Stimulated activated CD8-positive, alpha-beta memory T cell treated with anti-CD3 and anti-CD28 coated beads, Interleukin-4, amount 100 ng/mL, for 4 hours (primary cell): ENCODE measurements around the gene CLSTN1.
"Not testable (repeated sequence)": the region's sequence is repeated elsewhere in the genome, so short reads cannot be mapped to it uniquely, and the experiment has no call there.

ENCODE experiments used
- DNase-seq, 2 donors: peaks; one replicate each; pipeline ENCODE4 v3.0.0-alpha.2; 2020; ENCODE audit warnings: low read depth in 2 of 2, low spot score in 1 of 2

Gene CLSTN1

DNA sequence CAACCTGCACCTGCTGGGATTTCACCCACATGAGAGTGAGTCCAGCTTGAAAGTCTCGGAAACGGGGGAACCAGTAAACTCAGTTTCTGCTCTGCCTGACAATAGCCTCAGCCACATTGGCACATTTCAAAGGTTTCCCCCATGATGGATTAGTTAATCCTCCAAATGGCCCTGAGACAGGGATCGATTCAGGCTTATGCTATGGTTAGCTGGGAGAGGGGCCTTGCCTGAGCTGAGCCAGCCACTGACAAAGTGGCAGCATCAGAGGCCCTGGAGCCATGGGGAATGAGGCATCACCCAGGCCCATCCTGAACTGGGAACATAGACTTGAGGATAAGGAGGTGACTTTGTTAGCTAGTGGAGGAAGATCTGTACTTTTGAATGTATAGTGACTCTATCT lies 2.9 kb upstream of the CLSTN1 start:
- DNase-seq: no peak

DNA sequence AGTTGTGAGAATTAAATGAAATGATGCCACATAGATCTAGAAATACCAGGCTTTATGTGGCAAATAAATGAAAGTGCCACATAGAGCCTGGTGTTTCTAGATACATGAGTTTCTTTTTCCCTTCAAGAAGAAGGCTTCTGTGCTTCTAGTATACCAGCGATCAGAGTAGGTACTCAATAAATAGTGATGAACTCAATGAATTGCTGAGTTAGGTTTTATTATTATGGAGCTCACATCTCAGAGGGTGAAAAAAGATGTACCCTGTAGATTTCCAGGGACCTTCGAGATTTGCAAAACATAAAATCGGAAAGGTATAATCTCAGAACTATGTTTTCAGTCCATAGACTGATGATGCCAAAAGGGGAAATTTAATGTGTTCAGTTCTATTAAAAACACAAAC lies 2.3 kb upstream of the CLSTN1 start:
- DNase-seq: no peak

DNA sequence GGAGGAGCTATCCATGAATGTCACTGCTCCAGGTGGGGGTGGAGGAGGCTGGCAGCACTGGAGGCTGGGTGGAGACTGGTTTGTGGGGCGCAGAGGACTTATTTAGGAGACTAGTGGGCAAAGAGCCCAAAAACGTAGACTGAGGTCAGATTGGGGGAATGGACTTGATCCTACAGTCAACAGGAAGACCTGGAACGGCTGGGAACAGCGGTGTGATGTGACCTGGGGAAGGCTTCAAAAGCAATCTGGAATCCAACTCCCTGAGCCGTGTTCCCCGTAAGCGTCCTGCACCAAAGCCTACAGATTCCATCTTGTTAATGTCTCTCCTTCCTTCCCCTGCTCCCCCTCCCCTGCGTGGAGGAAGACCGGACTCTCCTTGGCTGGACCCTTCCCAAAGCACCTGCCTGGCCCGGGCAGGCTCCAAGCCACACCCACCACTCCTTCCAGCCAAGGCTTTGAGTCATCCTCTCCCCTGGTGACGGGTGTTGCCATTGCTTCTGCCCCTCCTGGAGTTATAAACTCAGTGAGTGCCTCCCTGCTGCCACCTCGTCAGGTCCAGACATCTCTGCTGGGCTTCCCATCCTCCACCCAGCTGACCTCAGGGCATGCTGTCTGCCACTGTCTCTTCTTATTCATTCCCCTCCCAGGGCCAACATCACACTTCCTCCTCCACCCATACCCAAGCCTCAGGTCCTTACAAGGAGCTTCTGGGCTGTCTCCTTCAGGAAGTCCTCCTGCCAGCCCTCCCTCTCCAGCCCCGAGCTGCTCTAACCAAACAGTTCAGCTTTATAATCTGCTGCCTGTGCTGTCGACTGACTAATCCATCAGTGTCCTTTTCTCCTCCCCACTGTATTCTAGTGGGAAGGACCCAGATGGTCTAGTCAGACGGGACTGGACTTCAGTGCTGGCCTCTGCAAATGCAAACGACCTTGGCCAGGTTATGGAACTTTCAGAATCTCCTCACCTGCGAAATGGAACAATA lies 1.6 kb upstream of the CLSTN1 start:
- no peak for DNase-seq

DNA sequence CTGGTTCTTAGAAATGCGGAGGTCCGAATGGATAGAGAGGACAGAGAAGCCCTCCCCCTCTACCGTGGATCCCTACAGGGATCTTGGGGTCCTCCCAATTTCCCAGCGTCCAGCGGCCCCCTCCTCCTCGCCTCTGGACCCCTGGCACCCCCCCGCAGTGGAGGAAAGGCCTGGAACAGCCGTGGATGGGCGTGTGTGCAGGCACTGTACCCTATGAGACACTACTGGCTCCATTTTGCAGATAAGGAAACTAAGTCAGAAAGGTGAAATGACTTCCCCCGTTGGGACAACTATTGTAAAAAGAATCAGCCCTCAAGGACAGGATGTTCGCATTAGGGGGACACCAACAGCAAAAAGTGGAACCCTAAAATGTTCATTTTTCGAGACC lies 931 bp upstream of the CLSTN1 start:
- no peak for DNase-seq

DNA sequence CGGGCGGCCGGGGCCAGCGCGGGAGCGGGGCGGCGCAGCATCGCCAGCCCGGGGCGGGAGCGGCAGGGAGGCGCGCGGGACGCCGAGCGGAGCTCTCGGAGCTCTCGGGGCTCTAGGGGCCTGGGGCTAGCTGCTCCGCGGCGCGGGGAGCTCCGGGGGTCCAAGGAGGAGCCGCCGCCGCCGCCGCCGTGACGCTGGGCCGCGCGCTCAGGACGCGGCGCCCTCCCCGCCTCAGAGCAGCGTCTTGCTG lies 147 bp downstream of the CLSTN1 start:
- no peak for DNase-seq

DNA sequence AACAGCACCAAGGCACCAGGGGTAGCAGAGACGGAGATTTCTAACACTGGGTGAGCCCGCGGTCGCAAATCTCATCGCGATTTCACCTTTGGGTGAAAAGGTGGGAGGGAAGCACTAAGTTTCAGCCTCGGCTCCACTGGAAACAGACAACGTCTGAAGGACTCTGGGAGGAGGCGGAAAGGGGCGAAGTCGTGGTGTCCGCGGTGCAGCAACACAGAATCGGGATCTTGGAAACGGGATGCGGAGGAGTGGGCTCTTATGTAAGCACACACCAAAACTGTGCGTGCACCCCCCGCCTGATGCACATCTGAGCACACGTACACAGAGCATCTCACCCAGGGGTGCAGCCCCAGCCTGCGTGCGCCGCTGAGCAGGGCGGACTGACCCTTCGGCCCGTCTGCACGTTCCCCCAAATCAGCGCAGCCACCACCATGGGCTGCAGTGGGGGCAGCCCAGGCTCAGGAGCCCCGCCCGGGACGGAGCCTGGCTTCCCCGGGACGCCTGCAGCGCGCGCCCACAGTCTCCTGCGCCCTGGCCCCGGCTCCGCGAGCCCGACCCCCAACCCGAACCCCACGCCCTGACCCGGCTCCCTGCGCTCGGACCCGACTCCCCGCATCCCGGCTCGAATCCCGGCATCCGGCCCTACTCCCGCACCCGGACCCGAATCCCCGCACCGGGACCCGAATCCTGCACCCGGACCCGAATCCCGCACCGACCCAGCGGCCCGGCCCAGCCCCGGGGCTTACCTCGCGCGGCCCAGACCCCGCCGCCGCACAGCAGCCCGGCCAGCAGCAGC lies 670 bp downstream of the CLSTN1 start:
- no peak for DNase-seq

DNA sequence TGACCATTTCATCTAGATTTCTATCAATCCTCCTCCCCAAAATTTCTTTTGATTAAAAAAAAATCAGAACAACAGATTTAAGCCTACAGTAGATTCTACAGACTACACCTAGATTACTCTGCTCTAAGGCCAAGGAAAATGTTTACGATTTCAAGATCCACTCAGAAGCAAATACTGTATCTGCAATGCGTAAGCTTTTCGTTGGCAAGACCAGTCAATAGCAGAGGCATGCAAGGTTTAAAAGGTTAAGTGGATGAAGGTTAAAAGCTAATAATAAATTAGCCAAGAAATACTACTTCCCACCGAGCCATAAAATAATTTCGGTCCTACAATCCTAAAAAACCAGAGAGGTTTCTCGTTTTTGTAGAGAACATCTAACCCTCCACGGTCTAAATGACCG lies 1.3 kb downstream of the CLSTN1 start:
- DNase-seq: no peak

DNA sequence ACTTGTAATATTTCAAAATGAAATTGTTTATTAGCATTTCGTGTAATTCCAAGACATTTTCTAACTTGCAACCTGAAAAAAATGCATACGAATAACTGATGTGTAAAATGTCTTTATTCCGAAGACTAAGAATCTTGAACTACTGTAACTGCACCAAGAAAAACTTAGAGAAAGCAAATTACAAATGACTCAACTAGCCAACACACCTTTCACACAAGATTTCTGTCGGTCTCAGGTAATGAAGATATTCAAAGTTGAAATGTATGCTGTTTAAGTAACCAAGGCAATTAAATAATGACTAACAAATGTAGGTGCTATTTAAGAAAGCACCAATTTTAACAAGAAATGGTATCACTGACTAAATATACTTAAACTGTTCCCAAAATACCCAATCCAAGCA lies 2.1 kb downstream of the CLSTN1 start:
- no peak for DNase-seq

DNA sequence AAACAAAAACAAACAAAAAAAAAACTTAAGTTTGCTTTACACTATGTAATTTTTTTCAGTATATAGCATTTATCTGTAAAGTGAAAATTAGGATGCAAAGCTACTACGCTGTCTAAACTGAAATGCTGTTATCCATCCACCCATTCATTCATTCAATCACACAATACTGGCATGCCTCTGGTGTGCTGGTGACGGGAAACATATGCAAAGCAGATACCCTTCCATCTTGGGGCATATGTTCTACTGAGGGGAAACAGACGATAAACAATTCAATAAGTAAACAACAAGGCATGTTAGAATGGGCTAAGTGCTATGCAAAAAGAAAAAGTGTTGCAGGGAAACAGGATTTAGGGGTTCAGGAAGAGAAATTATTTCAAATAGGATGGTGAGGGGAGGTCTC lies 3.2 kb downstream of the CLSTN1 start:
- DNase-seq: no peak

DNA sequence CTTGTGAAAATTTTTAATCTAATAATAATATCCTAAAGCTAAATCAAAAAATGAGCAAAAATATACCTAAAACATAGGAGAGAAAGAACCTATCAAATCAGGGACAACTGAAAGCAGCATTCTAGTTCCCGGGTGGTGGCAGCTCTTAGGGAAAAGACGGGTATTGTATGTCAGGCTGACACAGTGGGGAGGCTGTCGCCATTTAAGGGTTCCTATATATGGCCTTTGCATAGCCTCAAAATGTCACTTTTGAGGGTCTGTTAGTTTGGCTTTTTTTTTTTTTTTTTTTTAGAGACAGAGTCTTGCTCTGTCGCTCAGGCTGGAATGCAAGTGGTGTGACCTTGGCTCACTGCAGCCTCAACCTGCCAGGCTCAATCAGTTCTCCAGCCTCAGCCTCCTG lies 6.0 kb downstream of the CLSTN1 start:
- no peak for DNase-seq

DNA sequence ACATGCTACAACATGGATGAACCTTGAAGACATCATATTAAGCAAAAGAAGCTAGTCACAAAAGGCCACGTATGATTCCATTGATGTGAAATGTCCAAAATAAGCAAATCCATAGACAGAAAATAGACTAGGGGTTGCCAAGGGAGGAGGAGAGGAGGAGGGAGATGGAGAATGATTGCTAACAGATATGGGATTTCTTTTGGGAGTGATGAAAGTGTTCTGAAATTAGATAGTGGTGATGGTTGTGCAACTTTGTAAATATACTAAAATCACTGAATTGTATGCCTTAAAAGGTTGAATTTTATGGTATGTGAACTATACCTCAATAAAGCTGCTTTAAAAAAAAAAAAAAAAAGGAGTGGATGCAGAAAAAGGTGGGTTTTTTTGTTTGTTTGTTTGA lies 7.6 kb downstream of the CLSTN1 start:
- no peak for DNase-seq

DNA sequence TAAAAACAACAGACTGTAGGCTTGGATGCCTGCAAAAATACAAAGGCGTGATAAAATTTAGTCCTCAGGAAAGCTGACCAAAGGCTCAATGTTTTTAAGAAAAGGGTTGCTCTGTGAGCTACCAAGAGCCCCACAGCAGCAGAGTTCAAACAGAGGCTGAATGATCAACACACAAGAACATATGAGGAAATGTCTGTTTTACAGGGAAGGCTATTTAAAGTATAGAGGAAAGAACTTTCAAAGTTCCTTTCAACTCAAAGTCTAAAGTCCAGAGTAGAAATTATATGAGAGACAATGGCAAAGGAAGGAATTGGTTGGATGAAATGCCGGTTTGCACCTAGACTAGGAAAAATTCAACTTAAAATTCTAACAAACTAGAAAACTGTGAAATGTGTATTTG lies 8.6 kb downstream of the CLSTN1 start:
- DNase-seq: no peak

DNA sequence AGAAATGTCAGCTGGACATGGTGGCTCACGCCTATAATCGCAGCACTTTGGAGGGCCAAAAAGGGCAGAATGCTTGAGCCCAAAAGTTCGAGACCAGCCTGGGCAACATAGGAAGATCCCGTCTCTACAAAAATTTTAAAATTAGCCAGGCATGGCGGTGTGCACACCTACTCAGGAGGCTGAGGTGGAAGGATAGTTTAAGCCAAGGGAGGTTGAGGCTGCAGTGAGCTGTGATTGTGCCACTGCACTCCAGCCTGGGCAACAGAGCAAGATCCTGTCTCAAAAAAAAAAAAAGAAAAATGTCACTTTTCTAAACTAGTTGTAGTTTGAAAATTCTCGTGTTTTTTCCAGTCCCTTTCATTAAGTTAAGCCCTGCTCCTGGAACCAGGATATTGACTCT lies 9.1 kb downstream of the CLSTN1 start:
- DNase-seq: no peak

DNA sequence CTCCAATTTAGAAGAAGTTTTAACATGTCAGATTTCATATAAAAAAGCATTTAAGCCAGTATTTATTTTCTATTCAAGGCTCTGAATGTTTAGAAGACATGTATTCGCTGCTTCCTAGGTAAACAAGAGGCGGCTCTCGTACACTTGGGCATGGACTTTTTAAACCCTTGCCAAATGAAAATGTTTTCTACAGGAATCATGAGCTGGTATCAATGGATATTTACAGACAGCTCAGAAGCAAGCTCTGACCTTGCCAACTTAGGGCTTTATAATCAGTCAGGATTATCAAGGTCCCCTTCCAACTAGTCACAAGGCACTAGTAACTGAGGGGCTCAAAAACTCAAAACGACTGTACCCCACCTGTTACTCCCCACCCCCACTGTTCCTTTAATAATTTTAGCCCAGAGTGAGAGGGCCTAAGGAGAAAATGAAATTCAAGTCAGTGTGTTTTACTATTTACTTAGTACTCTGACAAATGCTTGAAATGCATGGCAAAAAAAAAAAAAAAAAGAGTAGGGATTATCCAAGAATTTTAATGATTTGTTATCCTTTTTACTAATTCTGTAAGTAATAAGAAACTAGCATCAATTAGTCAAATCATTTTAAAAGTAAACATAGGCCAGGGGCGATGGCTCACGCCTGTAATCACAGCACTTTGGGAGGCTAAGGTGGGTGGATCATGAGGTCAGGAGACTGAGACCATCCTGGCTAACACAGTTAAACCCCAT lies 12.4 kb downstream of the CLSTN1 start:
- no peak for DNase-seq

DNA sequence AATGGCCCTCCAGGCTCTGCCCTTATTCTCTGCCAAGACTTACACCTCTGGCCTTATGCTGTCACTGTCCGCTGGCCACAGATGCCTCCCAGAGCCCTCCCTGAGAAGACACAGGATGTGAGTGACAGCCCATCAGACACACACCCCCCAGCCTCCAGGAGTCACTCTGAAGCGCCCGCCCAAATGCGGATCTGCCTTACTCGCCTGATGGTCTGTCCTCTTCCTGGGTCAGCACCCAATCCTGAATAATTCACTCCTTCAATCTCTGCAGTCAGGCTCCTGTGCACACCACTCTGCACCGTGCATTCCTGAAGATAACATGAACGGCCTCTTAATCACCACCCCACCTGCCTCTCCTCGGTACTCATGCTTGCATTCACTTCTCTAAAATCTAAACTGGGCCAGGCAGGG lies 14.7 kb downstream of the CLSTN1 start:
- no peak for DNase-seq

DNA sequence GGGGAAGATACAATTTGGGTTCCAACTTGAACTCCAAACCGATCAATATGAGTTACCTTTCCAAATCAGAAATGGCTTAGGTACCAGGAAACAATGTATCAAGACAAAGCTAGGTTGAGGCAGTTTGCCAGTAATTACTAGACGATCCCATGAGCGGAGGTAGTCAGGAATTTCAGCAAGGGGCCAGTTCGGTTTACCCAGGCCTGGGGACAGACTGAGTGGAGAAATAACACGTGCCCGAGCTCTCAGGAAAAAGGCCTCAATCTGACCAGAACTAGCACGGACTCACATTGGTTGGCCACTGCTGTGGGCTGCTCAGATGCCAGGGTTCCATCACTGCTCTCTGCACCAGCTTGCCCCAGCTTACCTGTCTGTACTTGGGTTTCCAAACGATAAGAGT lies 15.3 kb downstream of the CLSTN1 start:
- no peak for DNase-seq

DNA sequence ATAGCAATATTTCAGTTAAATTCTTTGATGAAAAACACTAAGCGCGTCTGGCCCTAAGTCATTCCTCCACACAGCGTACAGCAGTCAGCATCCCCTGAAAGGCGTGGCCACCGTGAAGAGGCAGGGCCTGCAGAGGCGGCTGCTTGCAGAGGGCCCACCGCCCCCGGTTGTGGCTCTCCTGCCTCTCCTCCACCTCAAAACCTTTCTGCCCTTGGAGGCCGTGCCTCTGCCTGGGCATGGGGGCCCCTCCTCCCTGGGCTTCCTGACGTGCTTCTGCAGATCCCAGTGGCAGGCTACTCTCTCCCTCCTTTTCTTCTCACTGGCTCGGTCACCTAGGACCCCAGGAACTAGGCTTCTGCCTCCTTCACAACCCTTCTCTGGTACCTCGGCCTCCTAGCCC lies 16.2 kb downstream of the CLSTN1 start:
- no peak for DNase-seq

DNA sequence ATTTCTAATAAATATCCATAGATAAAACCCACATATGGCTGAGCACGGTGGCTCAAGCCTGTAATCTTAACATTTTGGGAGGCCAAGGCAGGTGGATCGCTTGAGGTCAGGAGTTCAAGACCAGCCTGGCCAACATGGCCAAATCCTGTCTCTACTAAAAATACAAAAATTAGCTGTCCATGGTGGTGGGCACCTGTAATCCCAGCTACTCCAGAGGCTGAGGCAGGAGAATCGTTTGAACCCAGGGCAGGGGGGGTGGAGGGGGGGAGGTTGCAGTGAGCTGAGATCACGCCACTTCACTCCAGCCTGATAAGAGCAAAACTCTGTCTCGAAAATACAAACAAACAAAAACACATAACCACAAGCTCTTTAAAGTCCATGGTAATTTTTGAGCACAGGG lies 17.8 kb downstream of the CLSTN1 start:
- DNase-seq: not testable (repeated sequence)

DNA sequence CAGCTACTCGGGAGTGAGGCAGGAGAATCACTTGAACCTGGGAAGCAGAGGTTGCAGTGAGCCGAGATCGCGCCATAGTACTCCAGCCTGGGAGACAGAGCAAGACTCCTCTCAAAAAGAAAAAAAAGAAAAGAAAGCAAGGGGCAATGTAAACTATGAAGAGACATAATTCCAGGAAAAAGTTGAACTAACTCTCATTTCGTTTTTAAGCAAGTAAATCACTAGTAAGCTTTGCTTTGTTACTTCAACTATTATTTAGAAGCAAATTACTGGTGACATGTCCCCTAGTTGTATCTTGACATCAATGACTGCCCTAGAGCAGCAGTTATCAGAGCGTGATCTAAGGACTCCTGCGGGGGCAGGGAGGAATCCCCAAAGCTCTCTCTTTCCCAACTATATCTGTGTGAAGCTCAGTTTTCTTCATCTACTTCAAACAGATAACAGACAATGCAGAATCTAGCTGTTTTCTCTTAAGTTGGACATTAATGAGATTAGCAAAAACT lies 18.7 kb downstream of the CLSTN1 start:
- DNase-seq: no peak

DNA sequence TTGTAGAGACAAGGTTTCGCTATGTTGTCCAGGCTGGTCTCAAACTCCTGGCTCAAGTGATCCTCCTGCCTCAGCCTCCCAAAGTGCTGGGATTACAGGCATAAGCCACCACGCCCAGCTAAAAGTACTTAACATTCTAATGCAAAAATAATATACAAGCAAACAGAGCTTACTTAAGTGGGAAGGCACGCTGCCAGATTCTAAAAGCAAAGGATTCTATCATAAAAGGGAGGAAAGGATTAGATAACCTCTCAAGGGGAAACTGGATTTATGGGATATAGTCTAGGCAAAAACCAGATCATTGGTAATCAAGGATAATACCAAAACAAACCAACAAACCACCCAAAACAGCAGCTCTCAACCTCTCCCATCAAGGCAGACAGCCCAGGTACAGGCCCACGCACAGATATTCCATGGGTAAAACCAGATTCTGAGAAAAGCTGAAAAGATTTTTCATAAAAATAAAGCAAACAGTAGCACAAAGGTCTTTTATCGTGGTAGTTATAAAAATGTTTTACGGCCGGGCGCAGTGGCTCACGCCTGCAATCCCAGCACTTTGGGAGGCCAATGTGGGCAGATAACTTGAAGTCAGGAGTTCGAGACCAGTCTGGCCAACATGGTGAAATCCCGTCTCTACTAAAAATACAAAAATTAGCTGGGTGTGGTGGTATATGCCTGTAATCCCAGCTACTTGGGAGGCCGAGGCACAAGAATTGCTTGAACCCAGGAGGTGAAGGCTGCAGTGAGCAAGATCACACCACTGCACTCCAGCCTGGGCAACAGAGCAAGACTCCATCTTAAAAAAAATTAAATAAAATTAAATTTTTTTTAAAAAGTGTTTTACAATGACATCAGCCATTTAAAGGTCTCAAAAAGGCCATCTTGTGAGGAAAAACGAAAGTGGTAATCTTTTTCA lies 20.5 kb downstream of the CLSTN1 start:
- DNase-seq: not testable (repeated sequence)

DNA sequence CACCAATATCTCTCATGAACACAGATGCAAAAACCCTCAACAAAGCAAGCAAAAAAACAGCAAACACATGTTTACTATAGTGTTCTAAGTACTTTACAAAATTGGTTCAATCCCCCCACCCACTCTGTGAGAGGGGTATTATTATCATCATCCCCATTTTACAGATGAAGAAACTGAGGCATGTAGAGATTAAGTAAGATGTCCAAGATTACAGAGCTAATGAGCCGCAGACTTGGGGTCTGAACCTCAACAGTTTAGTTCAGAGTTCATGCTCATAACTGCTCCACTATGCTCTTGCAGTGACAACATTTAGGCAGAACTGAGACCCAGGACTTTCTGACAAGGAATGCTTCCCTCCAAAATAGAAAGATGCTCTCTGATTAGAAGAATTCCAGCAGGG lies 21.9 kb downstream of the CLSTN1 start:
- DNase-seq: no peak
